Measurements from ENCODE around the gene MAP3K7CL.

MAP3K7CL gene

GRCh38 chr21:29195981-29196669 lies 65.7 kb downstream of the MAP3K7CL start:
- DNase-seq (ENCODE audit: low spot score): peak; percentile 88

- DNase-seq (ENCODE audit: low spot score): peak; percentile 12
These were observed 66.3 kb downstream of the MAP3K7CL start for GRCh38 chr21:29196670-29197191.

GRCh38 chr21:29201186-29201585 lies 70.7 kb downstream of the MAP3K7CL start:
- no peak for DNase-seq (ENCODE audit: low spot score)

- DNase-seq (ENCODE audit: low spot score): no peak
These were observed 74.6 kb downstream of the MAP3K7CL start for GRCh38 chr21:29205009-29205408.

- DNase-seq (ENCODE audit: low spot score): no peak
These were observed 75.5 kb downstream of the MAP3K7CL start for GRCh38 chr21:29205988-29206387.

- DNase-seq (ENCODE audit: low spot score): no peak
These were observed 76.0 kb downstream of the MAP3K7CL start for GRCh38 chr21:29206445-29206844.

- no peak for DNase-seq (ENCODE audit: low spot score)
These were observed 76.8 kb downstream of the MAP3K7CL start for GRCh38 chr21:29207201-29207600.

GRCh38 chr21:29208044-29208681 lies 77.7 kb downstream of the MAP3K7CL start:
- DNase-seq (ENCODE audit: low spot score): no peak

- no peak for DNase-seq (ENCODE audit: low spot score)
These were observed 78.2 kb downstream of the MAP3K7CL start for GRCh38 chr21:29208682-29209059.

- no peak for DNase-seq (ENCODE audit: low spot score)
These were observed 79.3 kb downstream of the MAP3K7CL start for GRCh38 chr21:29209696-29210095.

- no peak for DNase-seq (ENCODE audit: low spot score)
These were observed 80.8 kb downstream of the MAP3K7CL start for GRCh38 chr21:29211205-29211604.

GRCh38 chr21:29212446-29212845 lies 82.0 kb downstream of the MAP3K7CL start:
- no peak for DNase-seq (ENCODE audit: low spot score)

- no peak for DNase-seq (ENCODE audit: low spot score)
These were observed 83.3 kb downstream of the MAP3K7CL start for GRCh38 chr21:29213513-29214385.

GRCh38 chr21:29215709-29216108 lies 85.3 kb downstream of the MAP3K7CL start:
- DNase-seq (ENCODE audit: low spot score): no peak

- DNase-seq (ENCODE audit: low spot score): no peak
These were observed 87.4 kb downstream of the MAP3K7CL start for GRCh38 chr21:29217818-29218291.

GRCh38 chr21:29218749-29219148 lies 88.3 kb downstream of the MAP3K7CL start:
- no peak for DNase-seq (ENCODE audit: low spot score)

GRCh38 chr21:29219165-29219770 lies 88.8 kb downstream of the MAP3K7CL start:
- no peak for DNase-seq (ENCODE audit: low spot score)

- DNase-seq (ENCODE audit: low spot score): no peak
These were observed 90.9 kb downstream of the MAP3K7CL start for GRCh38 chr21:29221253-29221744.

- DNase-seq (ENCODE audit: low spot score): no peak
These were observed 93.6 kb downstream of the MAP3K7CL start for GRCh38 chr21:29224006-29224405.

Data from activated CD4-positive, alpha-beta T cell treated with anti-CD3 and anti-CD28 coated beads, Interleukin-2, Interleukin-4, amounts not matched to agents 100 ng/mL and 50 ng/mL, durations not matched to agents 16 hours and 8 hours (primary cell).